Mesodermal cell (in vitro differentiated cells): Measurements from ENCODE around the gene HLA-DQA2.
"Not testable (repeated sequence)": the region's sequence is repeated elsewhere in the genome, so short reads cannot be mapped to it uniquely, and the experiment has no call there.

ENCODE experiments used
- H3K27ac ChIP-seq: 2 replicates; pipeline ENCODE4 v1.7.0; 2013; ENCODE audit warnings: mild to moderate bottlenecking, low read depth, low read length, moderate library complexity; ENCODE audit not compliant: severe bottlenecking
- H3K36me3 ChIP-seq: 2 replicates; pipeline ENCODE4 v1.7.1; 2013; ENCODE audit warnings: mild to moderate bottlenecking, low read length, moderate library complexity; ENCODE audit not compliant: control insufficient read depth, insufficient read depth
- H3K4me1 ChIP-seq: one replicate; pipeline ENCODE4 v1.7.1; 2013; ENCODE audit warnings: mild to moderate bottlenecking, low read length; ENCODE audit not compliant: insufficient read depth, control insufficient read depth, poor library complexity, severe bottlenecking
- H3K4me3 ChIP-seq: 2 replicates; pipeline ENCODE4 v1.7.0; 2013; ENCODE audit warnings: low read length, control low read depth, mild to moderate bottlenecking; ENCODE audit not compliant: insufficient read depth, poor library complexity, severe bottlenecking; ENCODE audit errors: extremely low read depth
- H3K9me3 ChIP-seq: 2 replicates; pipeline ENCODE4 v1.7.1; 2013; ENCODE audit warnings: mild to moderate bottlenecking, low read length, moderate library complexity; ENCODE audit not compliant: control insufficient read depth
- WGBS, 2 experiments: methylation state at CpG; one replicate each; pipeline ENCODE4 v1.1.5; 2013; ENCODE audit warnings: missing lambda C conversion rate in 2 of 2; ENCODE audit not compliant: insufficient coverage in 2 of 2; 5-methylcytosine and 5-hydroxymethylcytosine counted together

HLA-DQA2 gene

DNA sequence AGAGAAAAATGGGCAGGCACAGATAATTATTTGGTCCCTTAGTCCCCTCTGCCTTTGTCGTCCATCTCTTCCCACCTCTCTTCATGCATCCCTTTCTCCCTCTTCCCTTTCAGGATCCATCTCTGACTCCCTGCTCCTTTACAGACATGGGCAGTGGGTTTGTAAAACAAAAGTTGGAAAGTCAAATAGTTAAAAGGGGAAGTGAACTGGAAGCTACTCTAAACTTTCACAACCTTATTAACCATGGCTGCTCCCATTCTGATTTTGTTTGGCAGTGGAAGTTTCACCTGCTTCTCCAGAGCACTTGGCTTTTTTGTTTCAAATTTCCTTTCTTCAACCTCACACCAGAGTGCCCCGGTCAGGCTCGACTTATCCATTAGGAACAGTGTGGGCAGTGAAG lies 1.2 kb downstream of the HLA-DQA2 start:
- no peaks in the 10 kb centered on the region for H3K9me3 ChIP-seq
- no peak overlapping the region for H3K27ac ChIP-seq
- WGBS, 2 experiments = 100% methylated on average over 1 of the region's 3 CpGs; no CpG with 5 or more reads in 1 of the 2 experiments
- H3K36me3 ChIP-seq = no peaks in the 10 kb centered on the region
- no peak overlapping the region for H3K4me3 ChIP-seq
- no peaks in the 10 kb centered on the region for H3K4me1 ChIP-seq

- H3K4me1 ChIP-seq = no peaks in the 10 kb centered on the region
- no peak overlapping the region for H3K27ac ChIP-seq
- H3K36me3 ChIP-seq = no peaks in the 10 kb centered on the region
- no peaks in the 10 kb centered on the region for H3K9me3 ChIP-seq
- 81 to 95% methylated on average over 4 to 5 of the region's 5 CpGs for WGBS, 2 experiments
- H3K4me3 ChIP-seq = no peak overlapping the region
These were observed 3.6 kb downstream of the HLA-DQA2 start for GRCh38 chr6:32744776-32745175.

DNA sequence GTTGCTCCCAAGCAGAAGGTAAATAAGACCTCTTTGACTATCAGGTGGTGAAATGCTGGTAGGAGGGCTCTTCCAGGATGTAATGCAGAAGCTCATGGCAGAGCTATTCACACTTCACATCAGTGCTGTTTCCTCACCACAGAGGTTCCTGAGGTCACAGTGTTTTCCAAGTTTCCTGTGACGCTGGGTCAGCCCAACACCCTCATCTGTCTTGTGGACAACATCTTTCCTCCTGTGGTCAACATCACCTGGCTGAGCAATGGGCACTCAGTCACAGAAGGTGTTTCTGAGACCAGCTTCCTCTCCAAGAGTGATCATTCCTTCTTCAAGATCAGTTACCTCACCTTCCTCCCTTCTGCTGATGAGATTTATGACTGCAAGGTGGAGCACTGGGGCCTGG lies 4.5 kb downstream of the HLA-DQA2 start:
- not testable (repeated sequence) for H3K36me3 ChIP-seq, H3K4me3 ChIP-seq, H3K27ac ChIP-seq, H3K4me1 ChIP-seq, H3K9me3 ChIP-seq
- WGBS, 2 experiments = 70 to 72% methylated on average over 1 of the region's 1 CpG

DNA sequence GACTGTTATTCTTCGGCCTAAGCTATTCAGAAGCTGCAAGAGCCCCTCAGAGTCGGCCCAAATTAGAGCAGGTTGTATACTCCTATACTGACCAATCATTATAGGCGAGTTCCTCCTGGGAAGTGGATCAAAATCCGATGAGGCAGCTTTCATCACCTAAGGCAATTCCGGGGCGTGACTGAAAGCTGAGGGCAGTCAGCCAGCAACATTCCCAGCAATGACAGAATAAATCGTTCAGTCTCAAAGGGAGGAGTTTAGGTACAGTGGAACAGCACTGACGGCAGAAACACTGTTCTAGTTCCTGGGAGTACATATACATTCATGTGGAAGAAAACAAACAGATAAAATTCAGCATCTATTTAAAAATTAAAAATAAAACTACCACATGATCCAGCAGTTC lies 11.4 kb downstream of the HLA-DQA2 start:
- no peaks in the 10 kb centered on the region for H3K36me3 ChIP-seq
- WGBS, 2 experiments = 70 to 83% methylated on average over 4 to 7 of the region's 8 CpGs
- no peaks in the 10 kb centered on the region for H3K4me1 ChIP-seq
- H3K4me3 ChIP-seq = no peak overlapping the region
- H3K27ac ChIP-seq = no peak overlapping the region
- H3K9me3 ChIP-seq = no peaks in the 10 kb centered on the region

GRCh38 chr6:32759669-32760068 lies 18.5 kb downstream of the HLA-DQA2 start:
- Histone ChIP-seq H3K9me3 (peaks cover 4% of the 10 kb centered on the region), H3K36me3 (no peaks in the 10 kb centered on the region), H3K4me3 (no peak overlapping the region), H3K4me1 (no peaks in the 10 kb centered on the region), H3K27ac (no peak overlapping the region)
- WGBS, 2 experiments = no CpG with 5 or more reads among the region's 1 CpG

DNA sequence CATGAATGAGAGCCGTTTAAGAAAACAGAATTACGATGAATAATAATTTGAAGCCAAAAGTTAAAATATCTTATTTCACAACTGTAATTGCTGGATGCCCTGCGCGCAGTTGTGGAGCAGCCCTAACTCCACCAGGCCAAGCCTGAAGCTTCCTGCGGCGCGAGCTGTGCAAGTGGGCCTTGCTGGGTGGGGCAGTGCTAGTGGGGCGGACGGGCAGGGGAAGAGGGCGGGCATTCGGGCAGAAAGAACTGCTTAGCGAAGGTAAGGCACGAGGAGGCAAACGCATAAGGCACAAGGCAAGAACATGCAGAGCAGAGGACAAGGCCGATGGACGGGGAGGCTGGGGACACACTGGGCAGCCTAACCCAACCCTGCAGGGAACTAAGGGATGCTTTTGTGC lies 19.9 kb downstream of the HLA-DQA2 start:
- 86 to 88% methylated on average over 14 to 15 of the region's 16 CpGs for WGBS, 2 experiments

DNA sequence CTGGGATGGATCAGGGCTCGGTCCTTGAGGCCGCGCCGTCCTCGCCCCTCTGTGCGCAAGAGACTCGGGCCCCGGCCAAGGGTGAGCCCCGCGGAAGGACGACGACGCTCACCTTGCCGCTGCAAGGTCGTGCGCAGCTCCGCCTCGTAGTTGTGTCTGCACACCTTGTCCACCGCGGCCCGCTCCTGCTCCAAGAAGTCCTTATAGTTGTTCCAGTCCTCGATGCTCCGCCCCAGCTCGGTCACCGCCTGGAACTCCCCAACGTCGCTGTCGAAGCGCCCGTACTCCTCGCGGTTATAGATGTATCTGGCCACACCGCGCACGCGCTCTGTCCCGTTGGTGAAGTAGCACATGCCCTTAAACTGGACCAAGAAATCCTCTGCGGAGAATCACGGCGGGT lies 20.4 kb downstream of the HLA-DQA2 start:
- 92 to 97% methylated on average over 35 to 40 of the region's 40 CpGs for WGBS, 2 experiments
- no peak overlapping the region for H3K4me3 ChIP-seq
- peaks cover 4% of the 10 kb centered on the region for H3K9me3 ChIP-seq
- no peaks in the 10 kb centered on the region for H3K36me3 ChIP-seq
- H3K27ac ChIP-seq = no peak overlapping the region
- H3K4me1 ChIP-seq = no peaks in the 10 kb centered on the region

More for the DNA sequence above, 19.9 kb downstream of the HLA-DQA2 start:
- Histone ChIP-seq H3K4me1 (no peaks in the 10 kb centered on the region), H3K27ac (no peak overlapping the region), H3K36me3 (no peaks in the 10 kb centered on the region), H3K9me3 (peaks cover 4% of the 10 kb centered on the region), H3K4me3 (no peak overlapping the region)

GRCh38 chr6:32763421-32763820 lies 22.2 kb downstream of the HLA-DQA2 start, which contains the start of gene HLA-DQB2:
Gene HLA-DQB2, minus strand, starts transcription at chr6:32763532. Its CDS starts 62 bp downstream, at chr6:32763470.
- H3K9me3 ChIP-seq = peaks cover 4% of the 10 kb centered on the region
- no peak within 1 kb of the TSS for H3K4me3 ChIP-seq
- no peak within 1 kb of the TSS for H3K27ac ChIP-seq
- no peaks in the 10 kb centered on the region for H3K4me1 ChIP-seq
- WGBS, 2 experiments = 81 to 94% methylated on average over 2 to 4 of the region's 4 CpGs
- no peaks in the 10 kb centered on the region for H3K36me3 ChIP-seq

DNA sequence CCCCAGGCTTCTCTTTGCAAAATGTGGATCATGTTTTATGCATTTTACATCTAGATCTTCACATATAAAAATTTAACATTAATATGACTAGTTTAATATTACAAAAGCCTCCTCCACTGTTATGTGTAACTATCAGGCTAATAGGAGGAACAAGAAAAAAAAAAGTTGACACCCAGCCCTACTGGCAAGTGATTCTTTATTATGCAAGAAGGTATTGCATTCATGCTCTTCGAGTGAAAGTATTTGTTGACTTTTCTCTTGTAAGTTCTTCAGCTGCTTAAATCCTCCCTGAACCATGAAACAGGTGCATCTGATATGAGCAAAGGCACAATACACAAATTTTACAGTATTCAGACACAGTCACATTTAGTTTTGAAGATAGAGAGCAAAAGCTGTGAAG lies 22.9 kb downstream of the HLA-DQA2 start:
- WGBS, 2 experiments = no CpG with 5 or more reads among the region's 1 CpG
- H3K36me3 ChIP-seq = no peaks in the 10 kb centered on the region
- H3K4me3 ChIP-seq = no peak overlapping the region
- H3K27ac ChIP-seq = no peak overlapping the region
- H3K4me1 ChIP-seq = no peaks in the 10 kb centered on the region
- H3K9me3 ChIP-seq = peaks cover 4% of the 10 kb centered on the region

GRCh38 chr6:32772656-32773055 lies 31.5 kb downstream of the HLA-DQA2 start:
- H3K4me3 ChIP-seq = no peak overlapping the region
- WGBS, 2 experiments = no CpG with 5 or more reads among the region's 1 CpG
- H3K9me3 ChIP-seq = no peaks in the 10 kb centered on the region
- H3K4me1 ChIP-seq = no peaks in the 10 kb centered on the region
- H3K27ac ChIP-seq = no peak overlapping the region
- H3K36me3 ChIP-seq = no peaks in the 10 kb centered on the region

GRCh38 chr6:32774426-32774825 lies 33.2 kb downstream of the HLA-DQA2 start:
- Histone ChIP-seq H3K4me1 (no peaks in the 10 kb centered on the region), H3K4me3 (no peak overlapping the region), H3K27ac (no peak overlapping the region), H3K36me3 (no peaks in the 10 kb centered on the region), H3K9me3 (no peaks in the 10 kb centered on the region)
- WGBS, 2 experiments = 80% methylated on average over 1 of the region's 1 CpG; no CpG with 5 or more reads in 1 of the 2 experiments
